ENCODE measurements around the gene ABITRAM. TPM values are rescaled to one million over a fixed set of nuclear protein-coding genes. Genes with fewer than 3 reads are reported as not detected.

ABITRAM gene
- total and polyA plus RNA-seq, 2 experiments from 2014 or later = 10.1 to 11.5 TPM

DNA sequence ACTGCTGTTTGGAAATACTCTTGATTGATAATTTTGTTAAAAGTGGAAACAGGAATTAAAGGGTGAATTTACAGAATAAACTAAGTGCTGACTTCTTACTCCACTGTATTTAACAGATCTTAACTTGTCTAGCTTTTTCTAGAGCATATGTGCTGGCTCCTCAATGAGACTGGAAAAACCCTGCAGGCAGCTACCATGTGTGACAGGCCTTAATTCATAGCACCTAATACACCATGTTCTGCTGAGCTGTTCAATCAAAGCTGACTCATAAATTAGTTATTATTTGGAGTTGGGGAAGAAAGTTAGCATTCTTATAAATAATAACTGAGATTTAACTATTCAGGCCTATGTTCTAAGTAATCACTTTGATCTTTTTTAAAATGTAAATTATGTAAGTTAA, 49.7 kb downstream of the ABITRAM start:
- no peak for ATAC-seq

More for the DNA sequence above, 49.7 kb downstream of the ABITRAM start:
- H3K79me2 ChIP-seq (replicated peaks; ENCODE audit: insufficient read depth) = no peaks in the 10 kb centered on the region
- H2AFZ ChIP-seq = no peak overlapping the region
- H3K4me1 Mint-ChIP-seq = no peaks in the 10 kb centered on the region
- no peak overlapping the region for H3K4me3 Mint-ChIP-seq
- H3F3A ChIP-seq (replicated peaks; ENCODE audit: low read depth) = no peaks in the 10 kb centered on the region
- no peak overlapping the region for H3K4me2 ChIP-seq
- TF ChIP-seq EZH2 (IDR thresholded peaks at IDR 0.05; ENCODE audit: low read depth, unreplicated experiment) (no peak), ZNF114 (CRISPR knock-in tag; IDR thresholded peaks at IDR 0.05) (no peak), ZNF331 (CRISPR knock-in tag; IDR thresholded peaks at IDR 0.05; ENCODE audit: low read depth) (no peak), POLR2AphosphoS5 (IDR thresholded peaks at IDR 0.05; ENCODE audit: low read depth) (no peak), NANOG (IDR thresholded peaks at IDR 0.05; ENCODE audit: borderline replicate concordance) (no peak), STAT1 (IDR thresholded peaks at IDR 0.05; ENCODE audit: unreplicated experiment) (no peak), JUNB (IDR thresholded peaks at IDR 0.05; ENCODE audit: unreplicated experiment) (no peak), CREB1 (CRISPR knock-in tag; IDR thresholded peaks at IDR 0.05; ENCODE audit: low read depth) (no peak), EZH2phosphoT487 (IDR thresholded peaks at IDR 0.05; ENCODE audit: unreplicated experiment) (no peak)
- TF ChIP-seq, protein P1, sequence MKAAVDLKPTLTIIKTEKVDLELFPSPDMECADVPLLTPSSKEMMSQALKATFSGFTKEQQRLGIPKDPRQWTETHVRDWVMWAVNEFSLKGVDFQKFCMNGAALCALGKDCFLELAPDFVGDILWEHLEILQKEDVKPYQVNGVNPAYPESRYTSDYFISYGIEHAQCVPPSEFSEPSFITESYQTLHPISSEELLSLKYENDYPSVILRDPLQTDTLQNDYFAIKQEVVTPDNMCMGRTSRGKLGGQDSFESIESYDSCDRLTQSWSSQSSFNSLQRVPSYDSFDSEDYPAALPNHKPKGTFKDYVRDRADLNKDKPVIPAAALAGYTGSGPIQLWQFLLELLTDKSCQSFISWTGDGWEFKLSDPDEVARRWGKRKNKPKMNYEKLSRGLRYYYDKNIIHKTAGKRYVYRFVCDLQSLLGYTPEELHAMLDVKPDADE (IDR thresholded peaks at IDR 0.05) = no peak
- TF ChIP-seq, protein P2, sequence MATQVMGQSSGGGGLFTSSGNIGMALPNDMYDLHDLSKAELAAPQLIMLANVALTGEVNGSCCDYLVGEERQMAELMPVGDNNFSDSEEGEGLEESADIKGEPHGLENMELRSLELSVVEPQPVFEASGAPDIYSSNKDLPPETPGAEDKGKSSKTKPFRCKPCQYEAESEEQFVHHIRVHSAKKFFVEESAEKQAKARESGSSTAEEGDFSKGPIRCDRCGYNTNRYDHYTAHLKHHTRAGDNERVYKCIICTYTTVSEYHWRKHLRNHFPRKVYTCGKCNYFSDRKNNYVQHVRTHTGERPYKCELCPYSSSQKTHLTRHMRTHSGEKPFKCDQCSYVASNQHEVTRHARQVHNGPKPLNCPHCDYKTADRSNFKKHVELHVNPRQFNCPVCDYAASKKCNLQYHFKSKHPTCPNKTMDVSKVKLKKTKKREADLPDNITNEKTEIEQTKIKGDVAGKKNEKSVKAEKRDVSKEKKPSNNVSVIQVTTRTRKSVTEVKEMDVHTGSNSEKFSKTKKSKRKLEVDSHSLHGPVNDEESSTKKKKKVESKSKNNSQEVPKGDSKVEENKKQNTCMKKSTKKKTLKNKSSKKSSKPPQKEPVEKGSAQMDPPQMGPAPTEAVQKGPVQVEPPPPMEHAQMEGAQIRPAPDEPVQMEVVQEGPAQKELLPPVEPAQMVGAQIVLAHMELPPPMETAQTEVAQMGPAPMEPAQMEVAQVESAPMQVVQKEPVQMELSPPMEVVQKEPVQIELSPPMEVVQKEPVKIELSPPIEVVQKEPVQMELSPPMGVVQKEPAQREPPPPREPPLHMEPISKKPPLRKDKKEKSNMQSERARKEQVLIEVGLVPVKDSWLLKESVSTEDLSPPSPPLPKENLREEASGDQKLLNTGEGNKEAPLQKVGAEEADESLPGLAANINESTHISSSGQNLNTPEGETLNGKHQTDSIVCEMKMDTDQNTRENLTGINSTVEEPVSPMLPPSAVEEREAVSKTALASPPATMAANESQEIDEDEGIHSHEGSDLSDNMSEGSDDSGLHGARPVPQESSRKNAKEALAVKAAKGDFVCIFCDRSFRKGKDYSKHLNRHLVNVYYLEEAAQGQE (IDR thresholded peaks at IDR 0.05; ENCODE audit: unreplicated experiment) = no peak
- TF ChIP-seq, protein P3, sequence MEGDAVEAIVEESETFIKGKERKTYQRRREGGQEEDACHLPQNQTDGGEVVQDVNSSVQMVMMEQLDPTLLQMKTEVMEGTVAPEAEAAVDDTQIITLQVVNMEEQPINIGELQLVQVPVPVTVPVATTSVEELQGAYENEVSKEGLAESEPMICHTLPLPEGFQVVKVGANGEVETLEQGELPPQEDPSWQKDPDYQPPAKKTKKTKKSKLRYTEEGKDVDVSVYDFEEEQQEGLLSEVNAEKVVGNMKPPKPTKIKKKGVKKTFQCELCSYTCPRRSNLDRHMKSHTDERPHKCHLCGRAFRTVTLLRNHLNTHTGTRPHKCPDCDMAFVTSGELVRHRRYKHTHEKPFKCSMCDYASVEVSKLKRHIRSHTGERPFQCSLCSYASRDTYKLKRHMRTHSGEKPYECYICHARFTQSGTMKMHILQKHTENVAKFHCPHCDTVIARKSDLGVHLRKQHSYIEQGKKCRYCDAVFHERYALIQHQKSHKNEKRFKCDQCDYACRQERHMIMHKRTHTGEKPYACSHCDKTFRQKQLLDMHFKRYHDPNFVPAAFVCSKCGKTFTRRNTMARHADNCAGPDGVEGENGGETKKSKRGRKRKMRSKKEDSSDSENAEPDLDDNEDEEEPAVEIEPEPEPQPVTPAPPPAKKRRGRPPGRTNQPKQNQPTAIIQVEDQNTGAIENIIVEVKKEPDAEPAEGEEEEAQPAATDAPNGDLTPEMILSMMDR (conservative IDR thresholded peaks at IDR 0.05; ENCODE audit: low read depth in 2 of 2) = no peak
- TF ChIP-seq, protein P4, sequence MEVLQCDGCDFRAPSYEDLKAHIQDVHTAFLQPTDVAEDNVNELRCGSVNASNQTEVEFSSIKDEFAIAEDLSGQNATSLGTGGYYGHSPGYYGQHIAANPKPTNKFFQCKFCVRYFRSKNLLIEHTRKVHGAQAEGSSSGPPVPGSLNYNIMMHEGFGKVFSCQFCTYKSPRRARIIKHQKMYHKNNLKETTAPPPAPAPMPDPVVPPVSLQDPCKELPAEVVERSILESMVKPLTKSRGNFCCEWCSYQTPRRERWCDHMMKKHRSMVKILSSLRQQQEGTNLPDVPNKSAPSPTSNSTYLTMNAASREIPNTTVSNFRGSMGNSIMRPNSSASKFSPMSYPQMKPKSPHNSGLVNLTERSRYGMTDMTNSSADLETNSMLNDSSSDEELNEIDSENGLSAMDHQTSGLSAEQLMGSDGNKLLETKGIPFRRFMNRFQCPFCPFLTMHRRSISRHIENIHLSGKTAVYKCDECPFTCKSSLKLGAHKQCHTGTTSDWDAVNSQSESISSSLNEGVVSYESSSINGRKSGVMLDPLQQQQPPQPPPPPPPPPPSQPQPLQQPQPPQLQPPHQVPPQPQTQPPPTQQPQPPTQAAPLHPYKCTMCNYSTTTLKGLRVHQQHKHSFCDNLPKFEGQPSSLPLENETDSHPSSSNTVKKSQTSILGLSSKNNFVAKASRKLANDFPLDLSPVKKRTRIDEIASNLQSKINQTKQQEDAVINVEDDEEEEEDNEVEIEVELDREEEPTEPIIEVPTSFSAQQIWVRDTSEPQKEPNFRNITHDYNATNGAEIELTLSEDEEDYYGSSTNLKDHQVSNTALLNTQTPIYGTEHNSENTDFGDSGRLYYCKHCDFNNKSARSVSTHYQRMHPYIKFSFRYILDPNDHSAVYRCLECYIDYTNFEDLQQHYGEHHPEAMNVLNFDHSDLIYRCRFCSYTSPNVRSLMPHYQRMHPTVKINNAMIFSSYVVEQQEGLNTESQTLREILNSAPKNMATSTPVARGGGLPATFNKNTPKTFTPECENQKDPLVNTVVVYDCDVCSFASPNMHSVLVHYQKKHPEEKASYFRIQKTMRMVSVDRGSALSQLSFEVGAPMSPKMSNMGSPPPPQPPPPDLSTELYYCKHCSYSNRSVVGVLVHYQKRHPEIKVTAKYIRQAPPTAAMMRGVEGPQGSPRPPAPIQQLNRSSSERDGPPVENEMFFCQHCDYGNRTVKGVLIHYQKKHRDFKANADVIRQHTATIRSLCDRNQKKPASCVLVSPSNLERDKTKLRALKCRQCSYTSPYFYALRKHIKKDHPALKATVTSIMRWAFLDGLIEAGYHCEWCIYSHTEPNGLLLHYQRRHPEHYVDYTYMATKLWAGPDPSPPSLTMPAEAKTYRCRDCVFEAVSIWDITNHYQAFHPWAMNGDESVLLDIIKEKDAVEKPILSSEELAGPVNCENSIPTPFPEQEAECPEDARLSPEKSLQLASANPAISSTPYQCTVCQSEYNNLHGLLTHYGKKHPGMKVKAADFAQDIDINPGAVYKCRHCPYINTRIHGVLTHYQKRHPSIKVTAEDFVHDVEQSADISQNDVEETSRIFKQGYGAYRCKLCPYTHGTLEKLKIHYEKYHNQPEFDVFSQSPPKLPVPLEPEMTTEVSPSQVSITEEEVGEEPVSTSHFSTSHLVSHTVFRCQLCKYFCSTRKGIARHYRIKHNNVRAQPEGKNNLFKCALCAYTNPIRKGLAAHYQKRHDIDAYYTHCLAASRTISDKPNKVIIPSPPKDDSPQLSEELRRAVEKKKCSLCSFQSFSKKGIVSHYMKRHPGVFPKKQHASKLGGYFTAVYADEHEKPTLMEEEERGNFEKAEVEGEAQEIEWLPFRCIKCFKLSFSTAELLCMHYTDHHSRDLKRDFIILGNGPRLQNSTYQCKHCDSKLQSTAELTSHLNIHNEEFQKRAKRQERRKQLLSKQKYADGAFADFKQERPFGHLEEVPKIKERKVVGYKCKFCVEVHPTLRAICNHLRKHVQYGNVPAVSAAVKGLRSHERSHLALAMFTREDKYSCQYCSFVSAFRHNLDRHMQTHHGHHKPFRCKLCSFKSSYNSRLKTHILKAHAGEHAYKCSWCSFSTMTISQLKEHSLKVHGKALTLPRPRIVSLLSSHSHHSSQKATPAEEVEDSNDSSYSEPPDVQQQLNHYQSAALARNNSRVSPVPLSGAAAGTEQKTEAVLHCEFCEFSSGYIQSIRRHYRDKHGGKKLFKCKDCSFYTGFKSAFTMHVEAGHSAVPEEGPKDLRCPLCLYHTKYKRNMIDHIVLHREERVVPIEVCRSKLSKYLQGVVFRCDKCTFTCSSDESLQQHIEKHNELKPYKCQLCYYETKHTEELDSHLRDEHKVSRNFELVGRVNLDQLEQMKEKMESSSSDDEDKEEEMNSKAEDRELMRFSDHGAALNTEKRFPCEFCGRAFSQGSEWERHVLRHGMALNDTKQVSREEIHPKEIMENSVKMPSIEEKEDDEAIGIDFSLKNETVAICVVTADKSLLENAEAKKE (CRISPR knock-in tag; IDR thresholded peaks at IDR 0.05) = no peak
- peaks cover 6% of the 10 kb centered on the region; the same call in 1 of the 2 replicates for H3K36me3 ChIP-seq (ENCODE audit: insufficient read depth)
- H3K9me2 ChIP-seq (ENCODE audit: insufficient read depth) = no peaks in the 10 kb centered on the region
- H3K27ac ChIP-seq (ENCODE audit: low read depth) = no peak overlapping the region
- peaks cover 18% of the 10 kb centered on the region for H3K36me3 Mint-ChIP-seq (ENCODE audit: low read depth)
- no peaks in the 10 kb centered on the region for H3K9me3 Mint-ChIP-seq
- H3K27ac Mint-ChIP-seq = no peak overlapping the region
- DNase-seq (ENCODE audit: low spot score) = no peak
- H4K20me1 ChIP-seq (replicated peaks; ENCODE audit: insufficient read depth) = peaks cover 6% of the 10 kb centered on the region; the same call in 1 of the 2 replicates
- H3K4me3 ChIP-seq = no peak overlapping the region
- H3K27me3 Mint-ChIP-seq (ENCODE audit: insufficient read depth, low read depth, poor library complexity) = no peaks in the 10 kb centered on the region
- H3K27me3 ChIP-seq (ENCODE audit: insufficient read depth) = no peaks in the 10 kb centered on the region
- H3K4me1 ChIP-seq (ENCODE audit: insufficient read depth) = no peaks in the 10 kb centered on the region
